Hematopoietic multipotent progenitor cell treated with erythropoietin and hydrocortisone succinate and interleukin-3 and kit ligand, for 6 days (in vitro differentiated cells): ENCODE results near the gene ANKS4B.
A peak's percentile ranks its signal among the peaks of the same experiment; 100 is the strongest.

Experiments used
- DNase-seq: peaks from one replicate; pipeline ENCODE4 v3.0.0-alpha.2; 2015

ANKS4B gene

DNA sequence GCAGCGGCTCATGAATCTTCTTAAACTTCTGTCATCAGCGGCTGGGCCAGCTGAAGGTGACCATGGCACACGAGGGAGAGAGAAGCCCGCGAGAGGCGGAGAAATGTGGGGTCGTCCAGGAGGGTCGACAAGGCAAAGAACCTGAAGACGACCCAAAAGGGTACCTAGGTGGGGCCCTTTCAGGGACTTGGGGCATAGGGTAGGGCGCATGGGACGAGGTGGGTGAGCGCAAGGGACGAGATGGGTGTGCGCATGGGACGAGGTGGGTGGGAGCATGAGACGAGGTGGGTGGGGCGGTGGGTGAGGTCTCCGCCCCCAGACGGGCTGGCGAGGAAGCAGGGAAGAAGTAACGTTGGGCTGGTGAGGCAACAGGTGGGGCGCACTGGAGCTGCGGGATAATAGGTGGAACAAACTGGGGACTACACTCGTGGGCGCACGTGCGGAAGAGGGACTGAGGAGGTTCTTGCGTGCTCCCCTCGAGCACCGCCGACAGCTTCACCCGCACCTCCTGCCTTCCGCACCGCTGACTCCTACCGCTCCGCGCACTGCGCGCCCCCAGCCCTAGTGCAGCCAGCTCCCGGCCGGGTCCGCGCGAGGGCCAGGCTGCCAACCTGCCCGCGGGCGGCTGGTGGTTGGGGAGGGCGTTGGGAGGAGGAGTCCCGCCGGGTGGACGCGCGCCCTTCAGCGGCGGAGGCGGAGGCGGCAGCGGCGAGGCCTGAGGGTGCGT, 67.8 kb downstream of the ANKS4B start:
- DNase-seq: peak; percentile 91

DNA sequence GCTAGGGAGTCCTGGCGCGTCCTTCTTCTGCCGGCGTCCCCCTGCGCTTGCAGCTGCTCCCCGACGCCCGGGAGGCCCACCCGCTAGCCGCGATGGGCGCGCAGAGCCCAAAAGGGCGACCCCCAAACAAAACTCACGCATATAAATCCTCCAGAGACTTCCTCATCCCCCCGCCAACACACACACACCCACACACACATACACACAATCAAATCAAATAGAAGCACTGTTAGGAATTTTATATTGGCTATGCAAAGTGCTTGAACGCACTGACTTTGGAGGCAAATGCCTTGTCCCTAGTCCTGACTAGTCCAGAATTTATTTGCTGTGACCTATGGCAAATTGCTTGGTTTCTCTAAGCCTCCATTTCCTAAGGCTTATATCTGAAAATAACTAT, 68.4 kb downstream of the ANKS4B start:
- DNase-seq: no peak

- DNase-seq: no peak
Observed at GRCh38 chr16:21302454-21302853, 69.0 kb downstream of the ANKS4B start.

DNA sequence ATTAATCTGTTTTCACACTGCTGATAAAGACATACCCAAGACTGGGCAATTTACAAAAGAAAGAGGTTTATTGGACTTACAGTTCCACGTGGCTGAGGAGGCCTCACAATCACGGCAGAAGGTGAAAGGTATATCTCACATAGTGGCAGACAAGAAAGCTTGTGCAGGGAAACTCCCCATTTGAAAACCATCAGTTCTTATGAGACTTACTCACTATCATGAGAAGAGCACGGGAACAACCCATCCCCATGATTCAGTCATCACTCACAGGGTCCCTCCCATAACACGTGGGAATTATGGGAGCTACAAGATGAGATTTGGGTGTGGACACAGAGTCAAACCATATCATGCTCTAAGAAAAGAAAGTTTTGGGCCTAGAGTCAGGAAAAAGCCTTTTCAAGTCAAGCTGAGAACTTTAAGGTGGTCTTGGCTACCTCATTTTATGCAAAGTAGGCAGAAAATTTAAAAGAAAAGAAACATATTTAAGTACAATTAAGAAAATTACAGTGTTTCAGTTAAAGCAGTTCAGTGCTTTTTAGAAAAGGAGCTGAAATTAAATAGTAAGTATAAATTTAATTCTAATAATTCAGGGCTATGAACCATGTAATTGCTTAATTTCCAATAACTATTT, 69.5 kb downstream of the ANKS4B start:
- DNase-seq: peak; percentile 6
